HepG2 (cell line): ENCODE results near the gene PARP3. TPM values are rescaled to one million over a fixed set of nuclear protein-coding genes. Genes with fewer than 3 reads are reported as not detected.

Experiments used
- CEBPG ChIP-seq: IDR thresholded peaks from 2 replicates; pipeline ENCODE4 v1.6.1; 2016
- KLF6 ChIP-seq: IDR thresholded peaks from 2 replicates; pipeline ENCODE4 v1.8.0; 2016; ENCODE audit warnings: missing biosample characterization, missing genetic modification reagents
- MTA3 ChIP-seq: sonication (generic); formaldehyde crosslinking; IDR thresholded peaks from 2 replicates; pipeline ENCODE4 v1.4.0; 2020; ENCODE audit warnings: missing genetic modification reagents
- NR1H2 ChIP-seq: sonication (generic); formaldehyde crosslinking; IDR thresholded peaks from 2 replicates; pipeline ENCODE4 v1.8.1; 2022; ENCODE audit warnings: low read depth, missing genetic modification reagents, borderline replicate concordance
- YEATS2 ChIP-seq: sonication (generic); formaldehyde crosslinking; IDR thresholded peaks from 2 replicates; pipeline ENCODE4 v1.4.0; 2020; ENCODE audit warnings: missing genetic modification reagents, borderline replicate concordance
- ZBTB21 ChIP-seq: sonication (generic); formaldehyde crosslinking; IDR thresholded peaks from 2 replicates; pipeline ENCODE4 v1.4.0; 2020; ENCODE audit warnings: missing genetic modification reagents
- ZFP36L2 ChIP-seq: sonication (generic); formaldehyde crosslinking; IDR thresholded peaks from 2 replicates; pipeline ENCODE4 v1.4.0; 2020; ENCODE audit warnings: missing genetic modification reagents
- ZNF263 ChIP-seq: sonication (generic); formaldehyde crosslinking; IDR thresholded peaks from 2 replicates; pipeline ENCODE4 v1.4.0; 2020; ENCODE audit warnings: missing genetic modification reagents
- ZNF317 ChIP-seq: sonication (generic); formaldehyde crosslinking; IDR thresholded peaks from 2 replicates; pipeline ENCODE4 v1.5.0; 2020; ENCODE audit warnings: mild to moderate bottlenecking, missing genetic modification reagents
- ZNF614 ChIP-seq: IDR thresholded peaks from 2 replicates; pipeline ENCODE4 v1.6.1; 2018; ENCODE audit warnings: missing biosample characterization, missing genetic modification reagents, inconsistent platforms, borderline replicate concordance
- polyA plus RNA-seq, 8 experiments: library from polyadenylated mRNA; depleted of rRNA in 3 of 8; stranded (reverse) in 7 of 8; unstranded in 1 of 8; fragments of >200 nt; fragmentation: Illumina TruSeq in 4 of 8; extraction: Trizol in 4 of 8; gene quantifications; 2 replicates each; pipeline versions ENCODE4 v1.2.1 to v1.2.3, GENCODE V29; 2011 to 2016; ENCODE audit warnings: low read depth in 4 of 8, missing spikeins in 1 of 8, mixed read lengths in 1 of 8; ENCODE audit not compliant: insufficient read depth in 1 of 8
- total RNA-seq, 5 experiments: library from RNA; depleted of rRNA; stranded (reverse); fragments of >200 nt; fragmentation: Illumina TruSeq; extraction: Trizol; gene quantifications; 2 replicates each; pipeline ENCODE4 v1.2.3, GENCODE V29; 2016; ENCODE audit warnings: low read depth in 1 of 5
- TF ChIP-seq, protein P1 (sequence below): sonication (generic); formaldehyde crosslinking; IDR thresholded peaks from 2 replicates; pipeline ENCODE4 v1.4.0; 2020; ENCODE audit warnings: mild to moderate bottlenecking, missing genetic modification reagents
- TF ChIP-seq, protein P2 (sequence below): sonication (generic); formaldehyde crosslinking; conservative IDR thresholded peaks from 2 replicates; pipeline ENCODE4 v1.8.0; 2022; ENCODE audit warnings: mild to moderate bottlenecking, moderate library complexity, missing genetic modification reagents
- TF ChIP-seq, protein P3 (sequence below): sonication (generic); formaldehyde crosslinking; IDR thresholded peaks from 2 replicates; pipeline ENCODE4 v1.8.0; 2022; ENCODE audit warnings: missing genetic modification reagents, low read depth, mild to moderate bottlenecking, borderline replicate concordance
- TF ChIP-seq, protein P4 (sequence below): sonication (generic); formaldehyde crosslinking; IDR thresholded peaks from 2 replicates; pipeline ENCODE4 v1.4.0; 2020; ENCODE audit warnings: mild to moderate bottlenecking, missing genetic modification reagents
- TF ChIP-seq, protein P5 (sequence below): sonication (generic); formaldehyde crosslinking; IDR thresholded peaks from 2 replicates; pipeline ENCODE4 v1.5.0; 2020; ENCODE audit warnings: mild to moderate bottlenecking, missing genetic modification reagents

The PARP3 gene
- total and polyA plus RNA-seq, 2 of the 13 experiments (the other 11 are each of a cell fraction or from before 2014, with no cell fraction given) = 11.2 to 21.5 TPM

DNA sequence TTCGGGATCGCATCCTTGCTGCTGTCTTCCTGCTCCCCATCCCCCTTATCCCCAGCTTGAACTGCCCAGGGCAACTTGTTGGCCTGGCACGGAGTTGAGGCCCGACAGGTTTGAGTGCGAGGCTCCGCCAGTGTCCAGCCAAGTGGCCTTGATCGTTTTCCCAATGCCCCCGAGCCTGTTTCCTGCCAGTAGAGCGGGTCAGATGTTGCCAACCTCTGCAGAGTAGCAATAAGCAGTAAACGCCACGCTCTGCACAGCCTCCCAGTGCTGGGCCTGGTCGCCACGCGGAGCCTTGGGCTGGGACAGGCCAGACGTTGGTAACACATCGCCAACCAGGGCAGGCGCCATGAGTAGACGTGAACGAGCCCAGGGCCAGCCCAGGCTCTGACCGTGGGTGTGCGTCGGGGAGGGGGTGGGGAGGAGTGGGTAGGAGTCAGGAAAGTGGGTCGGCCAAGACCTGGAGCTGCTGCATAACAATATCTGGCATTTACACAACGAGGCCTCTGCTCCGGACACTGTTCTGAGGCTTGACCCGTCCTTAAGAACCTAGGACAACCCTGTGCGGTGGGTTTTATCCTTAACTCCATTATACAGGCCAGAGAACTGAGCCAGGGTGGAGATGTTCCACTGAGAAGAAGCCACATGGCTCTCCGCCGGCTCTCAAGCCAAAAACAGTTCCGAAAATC, 32.3 kb downstream of the PARP3 start (continued):
- TF ChIP-seq, protein P1, sequence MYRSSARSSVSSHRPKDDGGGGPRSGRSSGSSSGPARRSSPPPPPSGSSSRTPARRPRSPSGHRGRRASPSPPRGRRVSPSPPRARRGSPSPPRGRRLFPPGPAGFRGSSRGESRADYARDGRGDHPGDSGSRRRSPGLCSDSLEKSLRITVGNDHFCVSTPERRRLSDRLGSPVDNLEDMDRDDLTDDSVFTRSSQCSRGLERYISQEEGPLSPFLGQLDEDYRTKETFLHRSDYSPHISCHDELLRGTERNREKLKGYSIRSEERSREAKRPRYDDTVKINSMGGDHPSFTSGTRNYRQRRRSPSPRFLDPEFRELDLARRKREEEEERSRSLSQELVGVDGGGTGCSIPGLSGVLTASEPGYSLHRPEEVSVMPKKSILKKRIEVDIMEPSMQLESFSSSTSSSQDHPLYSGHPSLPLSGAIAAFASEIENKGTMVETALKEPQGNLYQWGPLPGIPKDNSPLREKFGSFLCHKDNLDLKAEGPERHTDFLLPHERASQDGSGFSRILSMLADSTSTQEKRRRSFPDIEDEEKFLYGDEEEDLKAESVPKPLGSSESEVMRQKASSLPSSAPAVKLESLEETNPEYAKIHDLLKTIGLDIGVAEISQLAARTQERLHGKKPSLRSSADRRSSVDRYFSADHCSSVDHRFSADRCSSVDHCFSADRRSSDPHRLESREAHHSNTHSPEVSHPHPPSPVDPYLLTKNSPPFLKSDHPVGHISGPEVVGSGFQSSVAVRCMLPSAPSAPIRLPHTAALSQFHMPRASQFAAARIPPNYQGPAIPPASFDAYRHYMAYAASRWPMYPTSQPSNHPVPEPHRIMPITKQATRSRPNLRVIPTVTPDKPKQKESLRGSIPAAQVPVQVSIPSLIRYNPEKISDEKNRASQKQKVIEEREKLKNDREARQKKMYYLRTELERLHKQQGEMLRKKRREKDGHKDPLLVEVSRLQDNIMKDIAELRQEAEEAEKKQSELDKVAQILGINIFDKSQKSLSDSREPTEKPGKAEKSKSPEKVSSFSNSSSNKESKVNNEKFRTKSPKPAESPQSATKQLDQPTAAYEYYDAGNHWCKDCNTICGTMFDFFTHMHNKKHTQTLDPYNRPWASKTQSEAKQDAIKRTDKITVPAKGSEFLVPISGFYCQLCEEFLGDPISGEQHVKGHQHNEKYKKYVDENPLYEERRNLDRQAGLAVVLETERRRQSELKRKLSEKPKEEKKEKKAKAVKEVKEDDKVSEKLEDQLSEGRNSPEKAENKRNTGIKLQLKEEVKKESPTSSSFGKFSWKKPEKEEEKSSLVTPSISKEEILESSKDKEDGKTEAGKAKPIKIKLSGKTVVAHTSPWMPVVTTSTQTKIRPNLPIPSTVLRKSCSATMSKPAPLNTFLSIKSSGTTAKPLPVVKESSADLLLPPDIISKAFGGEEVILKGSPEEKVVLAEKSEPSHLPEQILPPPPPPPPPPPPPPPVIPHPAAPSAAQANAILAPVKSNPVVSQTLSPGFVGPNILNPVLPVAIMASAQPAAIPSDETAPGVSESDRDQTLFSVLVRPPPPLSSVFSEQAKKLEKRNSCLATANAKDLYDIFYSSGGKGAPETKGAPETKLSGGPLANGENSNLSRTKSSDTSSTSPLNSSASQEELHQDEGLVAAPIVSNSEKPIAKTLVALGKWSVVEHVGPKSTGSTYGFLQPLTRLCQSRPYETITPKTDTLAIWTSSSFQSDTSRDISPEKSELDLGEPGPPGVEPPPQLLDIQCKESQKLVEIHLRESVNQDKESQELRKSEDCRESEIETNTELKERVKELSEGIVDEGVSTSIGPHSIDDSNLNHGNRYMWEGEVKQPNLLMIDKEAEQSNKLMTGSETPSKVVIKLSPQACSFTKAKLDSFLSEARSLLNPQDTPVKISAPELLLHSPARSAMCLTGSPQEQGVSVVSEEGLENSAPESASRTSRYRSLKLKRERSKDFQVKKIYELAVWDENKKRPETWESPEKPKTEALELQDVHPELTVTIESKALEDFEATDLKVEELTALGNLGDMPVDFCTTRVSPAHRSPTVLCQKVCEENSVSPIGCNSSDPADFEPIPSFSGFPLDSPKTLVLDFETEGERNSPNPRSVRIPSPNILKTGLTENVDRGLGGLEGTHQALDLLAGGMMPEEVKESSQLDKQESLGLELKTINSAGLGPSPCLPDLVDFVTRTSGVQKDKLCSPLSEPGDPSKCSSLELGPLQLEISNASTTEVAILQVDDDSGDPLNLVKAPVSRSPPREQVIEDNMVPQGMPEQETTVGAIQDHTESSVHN (CRISPR knock-in tag) = no peak; the same call in 1 of the 2 replicates
- TF ChIP-seq, protein P2, sequence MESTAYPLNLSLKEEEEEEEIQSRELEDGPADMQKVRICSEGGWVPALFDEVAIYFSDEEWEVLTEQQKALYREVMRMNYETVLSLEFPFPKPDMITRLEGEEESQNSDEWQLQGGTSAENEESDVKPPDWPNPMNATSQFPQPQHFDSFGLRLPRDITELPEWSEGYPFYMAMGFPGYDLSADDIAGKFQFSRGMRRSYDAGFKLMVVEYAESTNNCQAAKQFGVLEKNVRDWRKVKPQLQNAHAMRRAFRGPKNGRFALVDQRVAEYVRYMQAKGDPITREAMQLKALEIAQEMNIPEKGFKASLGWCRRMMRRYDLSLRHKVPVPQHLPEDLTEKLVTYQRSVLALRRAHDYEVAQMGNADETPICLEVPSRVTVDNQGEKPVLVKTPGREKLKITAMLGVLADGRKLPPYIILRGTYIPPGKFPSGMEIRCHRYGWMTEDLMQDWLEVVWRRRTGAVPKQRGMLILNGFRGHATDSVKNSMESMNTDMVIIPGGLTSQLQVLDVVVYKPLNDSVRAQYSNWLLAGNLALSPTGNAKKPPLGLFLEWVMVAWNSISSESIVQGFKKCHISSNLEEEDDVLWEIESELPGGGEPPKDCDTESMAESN (CRISPR knock-in tag) = 0 out of 2 replicates have a peak, but pooled peaks have one; percentile 8
- no peak for TF ChIP-seq ZBTB21 (CRISPR knock-in tag)
- TF ChIP-seq, protein P3, sequence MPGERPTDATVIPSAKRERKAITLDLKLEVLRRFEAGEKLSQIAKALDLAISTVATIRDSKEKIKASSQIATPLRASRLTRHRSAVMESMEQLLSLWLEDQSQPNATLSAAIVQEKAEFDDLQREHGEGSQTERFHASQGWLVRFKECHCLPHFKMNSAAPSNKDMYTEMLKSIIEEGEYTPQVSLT (CRISPR knock-in tag) = no peak; the same call in 1 of the 2 replicates
- no peak for TF ChIP-seq YEATS2 (CRISPR knock-in tag)
- no peak for TF ChIP-seq ZNF317 (CRISPR knock-in tag)
- no peak for TF ChIP-seq NR1H2 (CRISPR knock-in tag)
- TF ChIP-seq, protein P4, sequence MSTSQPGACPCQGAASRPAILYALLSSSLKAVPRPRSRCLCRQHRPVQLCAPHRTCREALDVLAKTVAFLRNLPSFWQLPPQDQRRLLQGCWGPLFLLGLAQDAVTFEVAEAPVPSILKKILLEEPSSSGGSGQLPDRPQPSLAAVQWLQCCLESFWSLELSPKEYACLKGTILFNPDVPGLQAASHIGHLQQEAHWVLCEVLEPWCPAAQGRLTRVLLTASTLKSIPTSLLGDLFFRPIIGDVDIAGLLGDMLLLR = peak; percentile 7; the same call in 1 of the 2 replicates
- TF ChIP-seq CEBPG = no peak
- no peak for TF ChIP-seq MTA3 (CRISPR knock-in tag)
- TF ChIP-seq, protein P5, sequence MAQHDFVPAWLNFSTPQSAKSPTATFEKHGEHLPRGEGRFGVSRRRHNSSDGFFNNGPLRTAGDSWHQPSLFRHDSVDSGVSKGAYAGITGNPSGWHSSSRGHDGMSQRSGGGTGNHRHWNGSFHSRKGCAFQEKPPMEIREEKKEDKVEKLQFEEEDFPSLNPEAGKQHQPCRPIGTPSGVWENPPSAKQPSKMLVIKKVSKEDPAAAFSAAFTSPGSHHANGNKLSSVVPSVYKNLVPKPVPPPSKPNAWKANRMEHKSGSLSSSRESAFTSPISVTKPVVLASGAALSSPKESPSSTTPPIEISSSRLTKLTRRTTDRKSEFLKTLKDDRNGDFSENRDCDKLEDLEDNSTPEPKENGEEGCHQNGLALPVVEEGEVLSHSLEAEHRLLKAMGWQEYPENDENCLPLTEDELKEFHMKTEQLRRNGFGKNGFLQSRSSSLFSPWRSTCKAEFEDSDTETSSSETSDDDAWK (CRISPR knock-in tag) = no peak
- no peak for TF ChIP-seq ZNF614 (CRISPR knock-in tag)
- TF ChIP-seq ZNF263 (CRISPR knock-in tag) = no peak; the same call in 1 of the 2 replicates
- TF ChIP-seq KLF6 (CRISPR knock-in tag) = no peak
- no peak for TF ChIP-seq ZFP36L2 (CRISPR knock-in tag)
